ENCODE results near the gene MBNL2.

The MBNL2 gene

GRCh38 chr13:97280478-97280877 is 58.3 kb downstream of the MBNL2 start:
- no peak for DNase-seq (ENCODE audit: low spot score)
- no peak for TF ChIP-seq CTCF (IDR thresholded peaks at IDR 0.05; ENCODE audit: extremely low read depth, insufficient read depth, missing control alignments)
- in situ Hi-C loops (cut with MboI; ENCODE audit: low pct_unique_long_range_greater_than_20kb, low sequenced_read_pairs, unreplicated experiment) = no loop called here

GRCh38 chr13:97281028-97281427 is 58.9 kb downstream of the MBNL2 start:
- no peak for DNase-seq (ENCODE audit: low spot score)
- TF ChIP-seq CTCF (IDR thresholded peaks at IDR 0.05; ENCODE audit: extremely low read depth, insufficient read depth, missing control alignments) = no peak
- in situ Hi-C loops (cut with MboI; ENCODE audit: low pct_unique_long_range_greater_than_20kb, low sequenced_read_pairs, unreplicated experiment) = no loop called here

GRCh38 chr13:97282705-97283104 is 60.6 kb downstream of the MBNL2 start:
- TF ChIP-seq CTCF (IDR thresholded peaks at IDR 0.05; ENCODE audit: extremely low read depth, insufficient read depth, missing control alignments) = no peak
- in situ Hi-C loops (cut with MboI; ENCODE audit: low pct_unique_long_range_greater_than_20kb, low sequenced_read_pairs, unreplicated experiment) = no loop called here
- no peak for DNase-seq (ENCODE audit: low spot score)

- TF ChIP-seq CTCF (IDR thresholded peaks at IDR 0.05; ENCODE audit: extremely low read depth, insufficient read depth, missing control alignments) = no peak
- in situ Hi-C loops (cut with MboI; ENCODE audit: low pct_unique_long_range_greater_than_20kb, low sequenced_read_pairs, unreplicated experiment) = no loop called here
- no peak for DNase-seq (ENCODE audit: low spot score)
These were observed 61.8 kb downstream of the MBNL2 start for GRCh38 chr13:97283888-97284287.

- no peak for TF ChIP-seq CTCF (IDR thresholded peaks at IDR 0.05; ENCODE audit: extremely low read depth, insufficient read depth, missing control alignments)
- in situ Hi-C loops (cut with MboI; ENCODE audit: low pct_unique_long_range_greater_than_20kb, low sequenced_read_pairs, unreplicated experiment) = no loop called here
- no peak for DNase-seq (ENCODE audit: low spot score)
These were observed 62.4 kb downstream of the MBNL2 start for GRCh38 chr13:97284558-97284957.

- in situ Hi-C loops (cut with MboI; ENCODE audit: low pct_unique_long_range_greater_than_20kb, low sequenced_read_pairs, unreplicated experiment) = no loop called here
- no peak for DNase-seq (ENCODE audit: low spot score)
- TF ChIP-seq CTCF (IDR thresholded peaks at IDR 0.05; ENCODE audit: extremely low read depth, insufficient read depth, missing control alignments) = no peak
These were observed 63.3 kb downstream of the MBNL2 start for GRCh38 chr13:97285221-97285955.
